ENCODE data around the gene AP4B1. TPM values are rescaled to one million over a fixed set of nuclear protein-coding genes. Genes with fewer than 3 reads are reported as not detected.
A peak's percentile ranks its signal among the peaks of the same experiment; 100 is the strongest.

Gene AP4B1
- total RNA-seq, 1 experiment from 2014 or later = 14.2 TPM

- TF ChIP-seq ZNF281 (CRISPR knock-in tag; IDR thresholded peaks at IDR 0.05) = peak; percentile 97
- no peak for TF ChIP-seq RORB (CRISPR knock-in tag; IDR thresholded peaks at IDR 0.05)
- TF ChIP-seq, protein P1, sequence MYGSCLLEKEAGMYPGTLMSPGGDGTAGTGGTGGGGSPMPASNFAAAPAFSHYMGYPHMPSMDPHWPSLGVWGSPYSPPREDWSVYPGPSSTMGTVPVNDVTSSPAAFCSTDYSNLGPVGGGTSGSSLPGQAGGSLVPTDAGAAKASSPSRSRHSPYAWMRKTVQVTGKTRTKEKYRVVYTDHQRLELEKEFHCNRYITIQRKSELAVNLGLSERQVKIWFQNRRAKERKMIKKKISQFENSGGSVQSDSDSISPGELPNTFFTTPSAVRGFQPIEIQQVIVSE (CRISPR knock-in tag; IDR thresholded peaks at IDR 0.05; ENCODE audit: borderline replicate concordance) = no peak
- TF ChIP-seq ZNF138 (CRISPR knock-in tag; conservative IDR thresholded peaks at IDR 0.05) = no peak
- TF ChIP-seq, protein P2, sequence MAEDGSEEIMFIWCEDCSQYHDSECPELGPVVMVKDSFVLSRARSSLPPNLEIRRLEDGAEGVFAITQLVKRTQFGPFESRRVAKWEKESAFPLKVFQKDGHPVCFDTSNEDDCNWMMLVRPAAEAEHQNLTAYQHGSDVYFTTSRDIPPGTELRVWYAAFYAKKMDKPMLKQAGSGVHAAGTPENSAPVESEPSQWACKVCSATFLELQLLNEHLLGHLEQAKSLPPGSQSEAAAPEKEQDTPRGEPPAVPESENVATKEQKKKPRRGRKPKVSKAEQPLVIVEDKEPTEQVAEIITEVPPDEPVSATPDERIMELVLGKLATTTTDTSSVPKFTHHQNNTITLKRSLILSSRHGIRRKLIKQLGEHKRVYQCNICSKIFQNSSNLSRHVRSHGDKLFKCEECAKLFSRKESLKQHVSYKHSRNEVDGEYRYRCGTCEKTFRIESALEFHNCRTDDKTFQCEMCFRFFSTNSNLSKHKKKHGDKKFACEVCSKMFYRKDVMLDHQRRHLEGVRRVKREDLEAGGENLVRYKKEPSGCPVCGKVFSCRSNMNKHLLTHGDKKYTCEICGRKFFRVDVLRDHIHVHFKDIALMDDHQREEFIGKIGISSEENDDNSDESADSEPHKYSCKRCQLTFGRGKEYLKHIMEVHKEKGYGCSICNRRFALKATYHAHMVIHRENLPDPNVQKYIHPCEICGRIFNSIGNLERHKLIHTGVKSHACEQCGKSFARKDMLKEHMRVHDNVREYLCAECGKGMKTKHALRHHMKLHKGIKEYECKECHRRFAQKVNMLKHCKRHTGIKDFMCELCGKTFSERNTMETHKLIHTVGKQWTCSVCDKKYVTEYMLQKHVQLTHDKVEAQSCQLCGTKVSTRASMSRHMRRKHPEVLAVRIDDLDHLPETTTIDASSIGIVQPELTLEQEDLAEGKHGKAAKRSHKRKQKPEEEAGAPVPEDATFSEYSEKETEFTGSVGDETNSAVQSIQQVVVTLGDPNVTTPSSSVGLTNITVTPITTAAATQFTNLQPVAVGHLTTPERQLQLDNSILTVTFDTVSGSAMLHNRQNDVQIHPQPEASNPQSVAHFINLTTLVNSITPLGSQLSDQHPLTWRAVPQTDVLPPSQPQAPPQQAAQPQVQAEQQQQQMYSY (CRISPR knock-in tag; IDR thresholded peaks at IDR 0.05) = no peak
- TF ChIP-seq ZNF396 (CRISPR knock-in tag; IDR thresholded peaks at IDR 0.05; ENCODE audit: borderline replicate concordance) = no peak
- no peak for TF ChIP-seq EMX1 (CRISPR knock-in tag; IDR thresholded peaks at IDR 0.05)
- no peak for TF ChIP-seq JAZF1 (CRISPR knock-in tag; IDR thresholded peaks at IDR 0.05)
- TF ChIP-seq TEAD1 (CRISPR knock-in tag; IDR thresholded peaks at IDR 0.05) = peak; percentile 67; the same call in 1 of the 2 replicates
- TF ChIP-seq ZNF512 (CRISPR knock-in tag; IDR thresholded peaks at IDR 0.05; ENCODE audit: borderline replicate concordance) = no peak
- TF ChIP-seq USF2 (CRISPR knock-in tag; IDR thresholded peaks at IDR 0.05) = no peak
- no peak for TF ChIP-seq RELA (CRISPR knock-in tag; IDR thresholded peaks at IDR 0.05; ENCODE audit: borderline replicate concordance)
- TF ChIP-seq FOXK1 (CRISPR knock-in tag; IDR thresholded peaks at IDR 0.05) = peak; percentile 95
Observed at GRCh38 chr1:113904674-113905434, at the start of gene AP4B1, which contains the start of gene DCLRE1B (continued).

- H3K36me3 Mint-ChIP-seq = peaks cover 19% of the 10 kb centered on the region
- H3K27ac Mint-ChIP-seq = no peak overlapping the region
- POLR2A ChIA-PET = interaction anchor here (0.6 kb wide), 1 partner anchor 340 kb away, joined by 3 read pairs; no protein-coding TSS in a partner anchor
Observed at GRCh38 chr1:113951719-113952118, 47.1 kb upstream of the AP4B1 start.

More at GRCh38 chr1:113951719-113952118, 47.1 kb upstream of the AP4B1 start:
- H3K4me1 Mint-ChIP-seq = peaks cover 20% of the 10 kb centered on the region
- CTCF ChIA-PET = interaction anchor here (0.9 to 1.2 kb wide), 3 partner anchors 25 to 286 kb away, joined by 3 to 4 read pairs (median 3); partner anchors contain the start of gene OLFML3
- no peak overlapping the region for H3K4me3 Mint-ChIP-seq
- no peak for TF ChIP-seq GABPB1 (CRISPR knock-in tag; IDR thresholded peaks at IDR 0.05)
- TF ChIP-seq EMX1 (CRISPR knock-in tag; IDR thresholded peaks at IDR 0.05) = no peak
- TF ChIP-seq SMAD3 (CRISPR knock-in tag; IDR thresholded peaks at IDR 0.05; ENCODE audit: borderline replicate concordance) = no peak
- TF ChIP-seq NR1H2 (CRISPR knock-in tag; IDR thresholded peaks at IDR 0.05) = no peak
- no peak for TF ChIP-seq ZSCAN18 (CRISPR knock-in tag; IDR thresholded peaks at IDR 0.05)
- TF ChIP-seq, protein P3, sequence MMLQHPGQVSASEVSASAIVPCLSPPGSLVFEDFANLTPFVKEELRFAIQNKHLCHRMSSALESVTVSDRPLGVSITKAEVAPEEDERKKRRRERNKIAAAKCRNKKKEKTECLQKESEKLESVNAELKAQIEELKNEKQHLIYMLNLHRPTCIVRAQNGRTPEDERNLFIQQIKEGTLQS (CRISPR knock-in tag; conservative IDR thresholded peaks at IDR 0.05) = no peak
- H3K27me3 Mint-ChIP-seq (ENCODE audit: low read depth) = no peaks in the 10 kb centered on the region
- no peak for DNase-seq (ENCODE audit: low spot score)
- H3K9me3 Mint-ChIP-seq = no peaks in the 10 kb centered on the region
- no peak for ATAC-seq
